Activated CD4-positive, alpha-beta T cell treated with anti-CD3 and anti-CD28 coated beads, Interleukin-2, amount 10 ng/mL, durations not matched to agents 7 days and 5 days (primary cell): ENCODE results near the gene RNASE8. TPM values are rescaled to one million over a fixed set of nuclear protein-coding genes. Genes with fewer than 3 reads are reported as not detected.
"Not testable (repeated sequence)": the region's sequence is repeated elsewhere in the genome, so short reads cannot be mapped to it uniquely, and the experiment has no call there.

ENCODE experiments used
- CTCF ChIA-PET: fragments of 350-600 bp; sonication (Branson Sonifier 250); formaldehyde crosslinking; loops from one replicate; lab custom pipeline; 2021; ENCODE audit warnings: antibody characterized with exemption; lab: Charles Lee
- POLR2A ChIA-PET: fragments of 350-600 bp; sonication (Branson Sonifier 250); formaldehyde crosslinking; loops from one replicate; lab custom pipeline; 2021; ENCODE audit warnings: antibody characterized with exemption; lab: Charles Lee
- DNase-seq: peaks from one replicate; pipeline ENCODE4 v3.0.0-alpha.2; 2020
- H3K27ac Mint-ChIP-seq: one replicate; pipeline ENCODE4 v1.8.0; 2021; ENCODE audit warnings: mild to moderate bottlenecking, moderate library complexity, mixed read lengths
- H3K27me3 Mint-ChIP-seq: one replicate; pipeline ENCODE4 v1.8.0; 2021; ENCODE audit warnings: mixed read lengths
- H3K36me3 Mint-ChIP-seq: one replicate; pipeline ENCODE4 v1.8.0; 2021; ENCODE audit warnings: low read depth, mixed read lengths
- H3K4me1 Mint-ChIP-seq: one replicate; pipeline ENCODE4 v1.8.0; 2021; ENCODE audit warnings: mixed read lengths
- H3K4me3 Mint-ChIP-seq: one replicate; pipeline ENCODE4 v1.8.0; 2021; ENCODE audit warnings: mild to moderate bottlenecking, moderate library complexity, mixed read lengths
- H3K9me3 Mint-ChIP-seq: one replicate; pipeline ENCODE4 v1.8.0; 2021; ENCODE audit warnings: mixed read lengths
- total RNA-seq, 2 experiments: library from RNA; stranded (reverse); gene quantifications; one replicate each; pipeline ENCODE4 v1.2.3, GENCODE V29; 2021

Gene RNASE8
- total RNA-seq, 2 experiments from 2014 or later = not detected

DNA sequence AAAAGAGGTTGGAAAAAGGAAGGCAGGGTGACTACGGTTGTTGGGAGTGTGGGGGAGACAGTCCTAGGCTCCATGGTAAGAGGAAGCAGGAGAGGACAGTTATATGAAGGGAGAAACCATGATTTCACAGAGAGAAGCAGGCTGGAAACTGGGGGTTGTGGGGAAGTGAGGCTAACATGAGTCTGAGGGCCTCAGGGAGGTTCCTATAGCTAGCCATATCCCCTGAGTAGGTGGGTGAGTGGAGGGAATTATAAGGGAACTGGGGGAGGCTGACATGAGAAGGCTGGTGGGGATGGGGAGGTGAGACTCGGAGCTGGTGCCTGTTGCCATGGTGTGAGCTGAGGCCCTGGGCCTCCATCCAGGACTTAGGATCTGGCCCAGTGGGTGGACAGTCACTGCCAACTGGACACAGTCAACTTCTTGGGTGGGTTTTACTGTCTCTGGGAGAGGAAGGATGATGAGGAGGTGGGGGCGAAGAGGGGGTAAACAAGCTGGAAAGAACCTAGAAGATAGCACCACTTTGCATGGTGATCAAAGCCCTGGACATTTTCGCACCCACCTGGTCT, 24.4 kb upstream of the RNASE8 start:
- no peaks in the 10 kb centered on the region for H3K9me3 Mint-ChIP-seq
- no peak for DNase-seq
- no peak overlapping the region for H3K27ac Mint-ChIP-seq
- no peak overlapping the region for H3K4me3 Mint-ChIP-seq
- no peaks in the 10 kb centered on the region for H3K4me1 Mint-ChIP-seq
- no peaks in the 10 kb centered on the region for H3K36me3 Mint-ChIP-seq
- ChIA-PET CTCF (interaction anchor here (1.1 to 2.0 kb wide), 6 partner anchors 11 to 71 kb away, joined by 3 to 8 read pairs (median 6); no protein-coding TSS in a partner anchor), POLR2A (no interaction called here)
- peaks cover 8% of the 10 kb centered on the region for H3K27me3 Mint-ChIP-seq

DNA sequence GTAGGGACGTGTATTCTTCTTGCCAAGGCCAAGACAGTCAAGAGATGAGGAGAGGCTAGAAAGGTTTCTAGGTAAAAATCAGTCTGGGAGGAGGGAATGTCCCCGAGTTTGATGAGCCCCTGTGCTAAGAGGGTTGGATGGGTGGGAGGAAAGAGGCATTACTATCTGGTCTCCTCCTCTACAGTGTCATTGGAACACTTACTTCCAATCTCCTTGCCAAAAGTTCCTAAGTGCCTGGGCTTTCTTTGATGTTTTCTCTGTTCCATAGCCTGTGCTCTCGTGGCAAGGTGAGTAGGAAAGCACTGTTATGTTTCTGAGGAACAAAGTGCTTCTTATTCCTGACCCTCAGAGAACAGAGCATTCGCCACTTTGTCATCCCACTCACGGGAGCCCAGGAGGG, 22.9 kb upstream of the RNASE8 start, which contains the start of gene RNASE13:
Gene RNASE13 (minus strand): TSS at position 101 of the 400 bp plus-strand sequence. CDS start 519 bp downstream, outside the sequence.
- Mint-ChIP-seq H3K27me3 (peaks cover 11% of the 10 kb centered on the region), H3K36me3 (no peaks in the 10 kb centered on the region), H3K4me1 (no peaks in the 10 kb centered on the region), H3K9me3 (no peaks in the 10 kb centered on the region), H3K4me3 (no peak within 1 kb of the TSS), H3K27ac (no peak within 1 kb of the TSS)
- DNase-seq = no peak
- POLR2A ChIA-PET = no interaction called here
- CTCF ChIA-PET = interaction anchor here (1.1 to 2.0 kb wide), 4 partner anchors 10 to 58 kb away, joined by 3 to 8 read pairs (median 4); no protein-coding TSS in a partner anchor

DNA sequence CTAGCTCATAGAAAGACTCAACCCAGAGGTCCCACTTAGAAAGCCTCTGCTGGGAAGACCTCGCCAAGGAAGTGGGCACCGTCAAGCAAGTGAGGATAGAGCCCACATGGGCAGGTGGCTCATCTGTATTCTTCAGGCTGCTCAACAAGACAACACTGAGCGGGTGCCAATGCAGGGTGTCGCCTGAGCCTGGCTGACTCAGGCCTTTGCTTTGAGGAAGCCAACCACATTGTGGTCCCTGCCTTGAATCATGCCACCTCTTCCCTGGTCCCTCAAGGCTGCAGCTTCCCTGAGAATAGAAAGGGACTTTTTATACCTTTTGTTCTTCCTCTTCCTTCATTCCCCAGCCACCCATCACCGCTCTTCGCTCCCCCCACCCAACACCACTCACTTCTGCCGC, 20.9 kb upstream of the RNASE8 start:
- CTCF ChIA-PET = interaction anchor here (1.1 to 2.0 kb wide), 4 partner anchors 10 to 90 kb away, joined by 3 to 14 read pairs (median 8); no protein-coding TSS in a partner anchor

GRCh38 chr14:21037156-21037555, 20.5 kb upstream of the RNASE8 start:
- H3K27me3 Mint-ChIP-seq = peaks cover 8% of the 10 kb centered on the region

More for the DNA sequence above, 20.9 kb upstream of the RNASE8 start:
- no peaks in the 10 kb centered on the region for H3K36me3 Mint-ChIP-seq
- no peaks in the 10 kb centered on the region for H3K9me3 Mint-ChIP-seq
- no peak overlapping the region for H3K4me3 Mint-ChIP-seq
- no peaks in the 10 kb centered on the region for H3K4me1 Mint-ChIP-seq
- no peak overlapping the region for H3K27ac Mint-ChIP-seq
- DNase-seq = no peak
- H3K27me3 Mint-ChIP-seq = peaks cover 8% of the 10 kb centered on the region
- POLR2A ChIA-PET = no interaction called here

GRCh38 chr14:21038441-21039422, 18.9 kb upstream of the RNASE8 start:
- Mint-ChIP-seq H3K27me3 (peaks cover 12% of the 10 kb centered on the region), H3K27ac (no peak overlapping the region), H3K4me3 (no peak overlapping the region), H3K4me1 (no peaks in the 10 kb centered on the region), H3K36me3 (no peaks in the 10 kb centered on the region), H3K9me3 (no peaks in the 10 kb centered on the region)
- ChIA-PET CTCF (interaction anchor here (3.2 kb wide), 1 partner anchor 24 kb away, joined by 30 read pairs; no protein-coding TSS in a partner anchor), POLR2A (no interaction called here)
- DNase-seq = no peak

More at GRCh38 chr14:21037156-21037555, 20.5 kb upstream of the RNASE8 start:
- POLR2A ChIA-PET = no interaction called here
- H3K4me3 Mint-ChIP-seq = no peak overlapping the region
- H3K4me1 Mint-ChIP-seq = no peaks in the 10 kb centered on the region
- no peaks in the 10 kb centered on the region for H3K36me3 Mint-ChIP-seq
- no peaks in the 10 kb centered on the region for H3K9me3 Mint-ChIP-seq
- CTCF ChIA-PET = interaction anchor here (1.1 to 1.9 kb wide), 2 partner anchors 10 to 55 kb away, joined by 3 to 12 read pairs; no protein-coding TSS in a partner anchor
- H3K27ac Mint-ChIP-seq = no peak overlapping the region
- DNase-seq = no peak

- Mint-ChIP-seq H3K27me3 (peaks cover 12% of the 10 kb centered on the region), H3K4me1 (peaks cover 5% of the 10 kb centered on the region), H3K9me3 (no peaks in the 10 kb centered on the region), H3K36me3 (no peaks in the 10 kb centered on the region), H3K4me3 (no peak overlapping the region), H3K27ac (no peak overlapping the region)
- ChIA-PET CTCF (interaction anchor here (0.7 to 3.2 kb wide), 5 partner anchors 10 to 41 kb away, joined by 3 to 30 read pairs (median 3); partner anchors contain the start of genes SLC39A2 and TPPP2), POLR2A (no interaction called here)
- DNase-seq = peak; percentile 32
These were observed 17.8 kb upstream of the RNASE8 start for GRCh38 chr14:21039585-21040369.

DNA sequence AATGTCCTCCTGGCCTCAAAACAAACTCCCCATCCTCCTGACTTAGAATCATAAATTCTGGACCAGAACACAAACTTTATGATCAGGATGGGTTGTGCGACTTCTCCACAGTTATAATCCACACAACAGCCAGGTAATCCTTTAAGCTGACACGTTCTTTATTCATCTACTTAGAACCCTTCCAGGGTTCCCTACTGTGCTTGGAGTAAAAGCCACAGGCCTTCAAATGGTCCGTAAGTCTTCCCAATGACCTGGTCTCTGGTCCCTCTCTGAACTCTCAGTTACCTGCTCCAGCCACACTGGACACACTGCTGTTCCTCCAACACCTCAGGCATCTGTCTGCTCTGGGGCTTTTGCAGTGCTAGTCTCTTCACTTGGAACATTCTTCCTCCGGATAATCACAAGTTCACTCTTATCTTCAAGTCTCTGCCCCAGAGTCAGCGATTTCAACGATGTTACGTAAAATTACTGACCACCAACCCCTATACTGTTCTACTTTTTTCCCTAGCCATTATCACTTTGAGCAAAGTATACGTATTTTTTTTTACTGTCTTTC, 17.2 kb upstream of the RNASE8 start:
- Mint-ChIP-seq H3K4me3 (no peak overlapping the region), H3K36me3 (no peaks in the 10 kb centered on the region), H3K27me3 (peaks cover 16% of the 10 kb centered on the region), H3K27ac (no peak overlapping the region), H3K9me3 (no peaks in the 10 kb centered on the region), H3K4me1 (peaks cover 5% of the 10 kb centered on the region)
- no peak for DNase-seq
- POLR2A ChIA-PET = no interaction called here
- CTCF ChIA-PET = interaction anchor here (1.2 to 3.2 kb wide), 4 partner anchors 23 to 42 kb away, joined by 3 to 30 read pairs (median 3); partner anchors contain the start of gene SLC39A2

- H3K9me3 Mint-ChIP-seq, H3K36me3 Mint-ChIP-seq, POLR2A ChIA-PET, DNase-seq, H3K4me1 Mint-ChIP-seq, H3K27ac Mint-ChIP-seq, H3K4me3 Mint-ChIP-seq: not testable (repeated sequence)
- CTCF ChIA-PET = interaction anchor here (1.2 to 3.2 kb wide), 3 partner anchors 26 to 42 kb away, joined by 3 to 30 read pairs (median 3); partner anchors contain the start of gene SLC39A2
- peaks cover 17% of the 10 kb centered on the region for H3K27me3 Mint-ChIP-seq
These were observed 16.7 kb upstream of the RNASE8 start for GRCh38 chr14:21040941-21041340.

- Mint-ChIP-seq H3K9me3 (no peaks in the 10 kb centered on the region), H3K27ac (no peak within 1 kb of the TSS), H3K36me3 (no peaks in the 10 kb centered on the region), H3K4me3 (no peak within 1 kb of the TSS), H3K4me1 (peaks cover 5% of the 10 kb centered on the region), H3K27me3 (peaks cover 17% of the 10 kb centered on the region)
- DNase-seq = no peak
- CTCF ChIA-PET = interaction anchor here (2.5 to 3.2 kb wide), 3 partner anchors 27 to 63 kb away, joined by 5 to 30 read pairs (median 13); no protein-coding TSS in a partner anchor
- POLR2A ChIA-PET = no interaction called here
These were observed 15.8 kb upstream of the RNASE8 start, which contains the start of gene RNASE7 for GRCh38 chr14:21041676-21042433. TSS of gene RNASE7 (plus strand) at chr14:21042362. CDS start at chr14:21042993, 631 bp downstream.

GRCh38 chr14:21042918-21043317, 14.7 kb upstream of the RNASE8 start:
- no peaks in the 10 kb centered on the region for H3K36me3 Mint-ChIP-seq
- H3K27me3 Mint-ChIP-seq = peaks cover 19% of the 10 kb centered on the region
- H3K4me3 Mint-ChIP-seq = no peak overlapping the region
- no peaks in the 10 kb centered on the region for H3K9me3 Mint-ChIP-seq
- ChIA-PET POLR2A (no interaction called here), CTCF (interaction anchor here (0.6 to 2.8 kb wide), 5 partner anchors 10 to 62 kb away, joined by 3 to 13 read pairs (median 5); no protein-coding TSS in a partner anchor)
- no peak for DNase-seq
- H3K27ac Mint-ChIP-seq = no peak overlapping the region
- H3K4me1 Mint-ChIP-seq = peaks cover 5% of the 10 kb centered on the region

- DNase-seq = no peak
- CTCF ChIA-PET = interaction anchor here (0.6 to 2.8 kb wide), 7 partner anchors 10 to 61 kb away, joined by 3 to 13 read pairs (median 4); no protein-coding TSS in a partner anchor
- Mint-ChIP-seq H3K36me3 (no peaks in the 10 kb centered on the region), H3K4me3 (no peak overlapping the region), H3K27me3 (peaks cover 18% of the 10 kb centered on the region), H3K4me1 (peaks cover 5% of the 10 kb centered on the region), H3K27ac (no peak overlapping the region), H3K9me3 (no peaks in the 10 kb centered on the region)
- POLR2A ChIA-PET = no interaction called here
These were observed 14.1 kb upstream of the RNASE8 start for GRCh38 chr14:21043387-21043973.
